Middle frontal gyrus (tissue), 1 donor: Measurements from ENCODE around the gene TNF.

Experiments
- DNase-seq: peaks from one replicate; pipeline ENCODE4 v3.0.0-alpha.2; 2015; ENCODE audit warnings: low spot score; ENCODE audit errors: extremely low spot score

The TNF gene

DNA sequence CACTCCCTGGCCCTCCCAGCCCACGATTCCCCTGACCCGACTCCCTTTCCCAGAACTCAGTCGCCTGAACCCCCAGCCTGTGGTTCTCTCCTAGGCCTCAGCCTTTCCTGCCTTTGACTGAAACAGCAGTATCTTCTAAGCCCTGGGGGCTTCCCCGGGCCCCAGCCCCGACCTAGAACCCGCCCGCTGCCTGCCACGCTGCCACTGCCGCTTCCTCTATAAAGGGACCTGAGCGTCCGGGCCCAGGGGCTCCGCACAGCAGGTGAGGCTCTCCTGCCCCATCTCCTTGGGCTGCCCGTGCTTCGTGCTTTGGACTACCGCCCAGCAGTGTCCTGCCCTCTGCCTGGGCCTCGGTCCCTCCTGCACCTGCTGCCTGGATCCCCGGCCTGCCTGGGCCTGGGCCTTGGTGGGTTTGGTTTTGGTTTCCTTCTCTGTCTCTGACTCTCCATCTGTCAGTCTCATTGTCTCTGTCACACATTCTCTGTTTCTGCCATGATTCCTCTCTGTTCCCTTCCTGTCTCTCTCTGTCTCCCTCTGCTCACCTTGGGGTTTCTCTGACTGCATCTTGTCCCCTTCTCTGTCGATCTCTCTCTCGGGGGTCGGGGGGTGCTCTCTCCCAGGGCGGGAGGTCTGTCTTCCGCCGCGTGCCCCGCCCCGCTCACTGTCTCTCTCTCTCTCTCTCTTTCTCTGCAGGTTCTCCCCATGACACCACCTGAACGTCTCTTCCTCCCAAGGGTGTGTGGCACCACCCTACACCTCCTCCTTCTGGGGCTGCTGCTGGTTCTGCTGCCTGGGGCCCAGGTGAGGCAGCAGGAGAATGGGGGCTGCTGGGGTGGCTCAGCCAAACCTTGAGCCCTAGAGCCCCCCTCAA lies 3.1 kb upstream of the TNF start, which contains the start of gene LTA:
TSS of gene LTA (plus strand) at position 249 of the 871 bp plus-strand sequence. CDS start at position 703, 454 bp downstream.
- no peak for DNase-seq

DNA sequence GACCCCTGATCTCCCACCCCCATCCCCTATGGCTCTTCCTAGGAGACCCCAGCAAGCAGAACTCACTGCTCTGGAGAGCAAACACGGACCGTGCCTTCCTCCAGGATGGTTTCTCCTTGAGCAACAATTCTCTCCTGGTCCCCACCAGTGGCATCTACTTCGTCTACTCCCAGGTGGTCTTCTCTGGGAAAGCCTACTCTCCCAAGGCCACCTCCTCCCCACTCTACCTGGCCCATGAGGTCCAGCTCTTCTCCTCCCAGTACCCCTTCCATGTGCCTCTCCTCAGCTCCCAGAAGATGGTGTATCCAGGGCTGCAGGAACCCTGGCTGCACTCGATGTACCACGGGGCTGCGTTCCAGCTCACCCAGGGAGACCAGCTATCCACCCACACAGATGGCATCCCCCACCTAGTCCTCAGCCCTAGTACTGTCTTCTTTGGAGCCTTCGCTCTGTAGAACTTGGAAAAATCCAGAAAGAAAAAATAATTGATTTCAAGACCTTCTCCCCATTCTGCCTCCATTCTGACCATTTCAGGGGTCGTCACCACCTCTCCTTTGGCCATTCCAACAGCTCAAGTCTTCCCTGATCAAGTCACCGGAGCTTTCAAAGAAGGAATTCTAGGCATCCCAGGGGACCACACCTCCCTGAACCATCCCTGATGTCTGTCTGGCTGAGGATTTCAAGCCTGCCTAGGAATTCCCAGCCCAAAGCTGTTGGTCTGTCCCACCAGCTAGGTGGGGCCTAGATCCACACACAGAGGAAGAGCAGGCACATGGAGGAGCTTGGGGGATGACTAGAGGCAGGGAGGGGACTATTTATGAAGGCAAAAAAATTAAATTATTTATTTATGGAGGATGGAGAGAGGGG lies 1.9 kb upstream of the TNF start:
- DNase-seq: no peak

DNA sequence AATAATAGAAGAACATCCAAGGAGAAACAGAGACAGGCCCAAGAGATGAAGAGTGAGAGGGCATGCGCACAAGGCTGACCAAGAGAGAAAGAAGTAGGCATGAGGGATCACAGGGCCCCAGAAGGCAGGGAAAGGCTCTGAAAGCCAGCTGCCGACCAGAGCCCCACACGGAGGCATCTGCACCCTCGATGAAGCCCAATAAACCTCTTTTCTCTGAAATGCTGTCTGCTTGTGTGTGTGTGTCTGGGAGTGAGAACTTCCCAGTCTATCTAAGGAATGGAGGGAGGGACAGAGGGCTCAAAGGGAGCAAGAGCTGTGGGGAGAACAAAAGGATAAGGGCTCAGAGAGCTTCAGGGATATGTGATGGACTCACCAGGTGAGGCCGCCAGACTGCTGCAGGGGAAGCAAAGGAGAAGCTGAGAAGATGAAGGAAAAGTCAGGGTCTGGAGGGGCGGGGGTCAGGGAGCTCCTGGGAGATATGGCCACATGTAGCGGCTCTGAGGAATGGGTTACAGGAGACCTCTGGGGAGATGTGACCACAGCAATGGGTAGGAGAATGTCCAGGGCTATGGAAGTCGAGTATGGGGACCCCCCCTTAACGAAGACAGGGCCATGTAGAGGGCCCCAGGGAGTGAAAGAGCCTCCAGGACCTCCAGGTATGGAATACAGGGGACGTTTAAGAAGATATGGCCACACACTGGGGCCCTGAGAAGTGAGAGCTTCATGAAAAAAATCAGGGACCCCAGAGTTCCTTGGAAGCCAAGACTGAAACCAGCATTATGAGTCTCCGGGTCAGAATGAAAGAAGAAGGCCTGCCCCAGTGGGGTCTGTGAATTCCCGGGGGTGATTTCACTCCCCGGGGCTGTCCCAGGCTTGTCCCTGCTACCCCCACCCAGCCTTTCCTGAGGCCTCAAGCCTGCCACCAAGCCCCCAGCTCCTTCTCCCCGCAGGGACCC lies 981 bp upstream of the TNF start:
- DNase-seq: no peak

DNA sequence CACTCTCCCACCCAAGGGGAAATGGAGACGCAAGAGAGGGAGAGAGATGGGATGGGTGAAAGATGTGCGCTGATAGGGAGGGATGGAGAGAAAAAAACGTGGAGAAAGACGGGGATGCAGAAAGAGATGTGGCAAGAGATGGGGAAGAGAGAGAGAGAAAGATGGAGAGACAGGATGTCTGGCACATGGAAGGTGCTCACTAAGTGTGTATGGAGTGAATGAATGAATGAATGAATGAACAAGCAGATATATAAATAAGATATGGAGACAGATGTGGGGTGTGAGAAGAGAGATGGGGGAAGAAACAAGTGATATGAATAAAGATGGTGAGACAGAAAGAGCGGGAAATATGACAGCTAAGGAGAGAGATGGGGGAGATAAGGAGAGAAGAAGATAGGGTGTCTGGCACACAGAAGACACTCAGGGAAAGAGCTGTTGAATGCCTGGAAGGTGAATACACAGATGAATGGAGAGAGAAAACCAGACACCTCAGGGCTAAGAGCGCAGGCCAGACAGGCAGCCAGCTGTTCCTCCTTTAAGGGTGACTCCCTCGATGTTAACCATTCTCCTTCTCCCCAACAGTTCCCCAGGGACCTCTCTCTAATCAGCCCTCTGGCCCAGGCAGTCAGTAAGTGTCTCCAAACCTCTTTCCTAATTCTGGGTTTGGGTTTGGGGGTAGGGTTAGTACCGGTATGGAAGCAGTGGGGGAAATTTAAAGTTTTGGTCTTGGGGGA lies 754 bp downstream of the TNF start:
- no peak for DNase-seq

DNA sequence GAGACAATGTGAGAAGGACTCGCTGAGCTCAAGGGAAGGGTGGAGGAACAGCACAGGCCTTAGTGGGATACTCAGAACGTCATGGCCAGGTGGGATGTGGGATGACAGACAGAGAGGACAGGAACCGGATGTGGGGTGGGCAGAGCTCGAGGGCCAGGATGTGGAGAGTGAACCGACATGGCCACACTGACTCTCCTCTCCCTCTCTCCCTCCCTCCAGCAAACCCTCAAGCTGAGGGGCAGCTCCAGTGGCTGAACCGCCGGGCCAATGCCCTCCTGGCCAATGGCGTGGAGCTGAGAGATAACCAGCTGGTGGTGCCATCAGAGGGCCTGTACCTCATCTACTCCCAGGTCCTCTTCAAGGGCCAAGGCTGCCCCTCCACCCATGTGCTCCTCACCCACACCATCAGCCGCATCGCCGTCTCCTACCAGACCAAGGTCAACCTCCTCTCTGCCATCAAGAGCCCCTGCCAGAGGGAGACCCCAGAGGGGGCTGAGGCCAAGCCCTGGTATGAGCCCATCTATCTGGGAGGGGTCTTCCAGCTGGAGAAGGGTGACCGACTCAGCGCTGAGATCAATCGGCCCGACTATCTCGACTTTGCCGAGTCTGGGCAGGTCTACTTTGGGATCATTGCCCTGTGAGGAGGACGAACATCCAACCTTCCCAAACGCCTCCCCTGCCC lies 1.7 kb downstream of the TNF start:
- no peak for DNase-seq

DNA sequence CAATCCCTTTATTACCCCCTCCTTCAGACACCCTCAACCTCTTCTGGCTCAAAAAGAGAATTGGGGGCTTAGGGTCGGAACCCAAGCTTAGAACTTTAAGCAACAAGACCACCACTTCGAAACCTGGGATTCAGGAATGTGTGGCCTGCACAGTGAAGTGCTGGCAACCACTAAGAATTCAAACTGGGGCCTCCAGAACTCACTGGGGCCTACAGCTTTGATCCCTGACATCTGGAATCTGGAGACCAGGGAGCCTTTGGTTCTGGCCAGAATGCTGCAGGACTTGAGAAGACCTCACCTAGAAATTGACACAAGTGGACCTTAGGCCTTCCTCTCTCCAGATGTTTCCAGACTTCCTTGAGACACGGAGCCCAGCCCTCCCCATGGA lies 2.2 kb downstream of the TNF start:
- DNase-seq: no peak

DNA sequence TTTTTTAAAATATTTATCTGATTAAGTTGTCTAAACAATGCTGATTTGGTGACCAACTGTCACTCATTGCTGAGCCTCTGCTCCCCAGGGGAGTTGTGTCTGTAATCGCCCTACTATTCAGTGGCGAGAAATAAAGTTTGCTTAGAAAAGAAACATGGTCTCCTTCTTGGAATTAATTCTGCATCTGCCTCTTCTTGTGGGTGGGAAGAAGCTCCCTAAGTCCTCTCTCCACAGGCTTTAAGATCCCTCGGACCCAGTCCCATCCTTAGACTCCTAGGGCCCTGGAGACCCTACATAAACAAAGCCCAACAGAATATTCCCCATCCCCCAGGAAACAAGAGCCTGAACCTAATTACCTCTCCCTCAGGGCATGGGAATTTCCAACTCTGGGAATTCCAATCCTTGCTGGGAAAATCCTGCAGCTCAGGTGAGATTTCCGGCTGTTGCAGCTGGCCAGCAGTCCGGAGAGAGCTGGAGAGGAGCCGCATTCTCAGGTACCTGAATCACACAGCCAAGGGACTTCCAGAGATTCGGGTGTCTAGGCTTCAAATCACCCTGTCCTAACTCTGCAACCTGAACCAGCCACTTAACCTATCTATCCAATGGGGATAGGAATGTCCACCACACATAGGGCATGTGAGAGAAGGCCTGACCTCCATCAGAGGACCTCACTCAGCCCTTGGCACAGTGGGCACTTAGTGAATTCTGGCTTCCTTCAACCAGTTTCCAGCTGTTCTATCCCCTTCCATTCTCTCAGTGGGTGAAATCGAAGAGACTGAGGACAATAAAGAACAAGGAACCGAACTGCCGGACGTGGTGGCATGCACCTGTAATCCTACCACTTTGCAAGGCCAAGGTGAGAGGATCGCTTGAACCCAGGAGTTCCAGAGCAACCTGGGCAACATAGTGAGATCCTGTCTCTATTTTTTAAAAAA lies 3.1 kb downstream of the TNF start:
- DNase-seq: no peak

DNA sequence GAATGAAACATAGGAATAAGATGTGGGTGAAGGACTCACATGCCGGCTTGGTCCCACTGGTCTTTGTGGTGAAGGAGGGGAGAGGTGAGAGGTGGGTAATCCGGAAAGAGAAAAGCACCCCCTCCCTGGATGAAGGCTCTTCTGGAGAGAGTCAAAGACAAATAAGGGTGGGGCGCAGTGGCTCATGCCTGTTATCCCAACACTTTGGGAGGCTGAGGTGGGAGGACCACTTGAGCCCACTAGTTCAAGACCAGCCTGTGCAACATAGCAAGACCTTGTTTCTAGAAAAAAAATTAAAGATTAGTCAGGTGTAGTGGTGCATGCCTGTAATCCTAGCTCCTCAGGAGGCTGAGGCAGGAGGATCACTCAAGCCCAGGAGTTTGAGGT lies 3.7 kb downstream of the TNF start:
- no peak for DNase-seq

DNA sequence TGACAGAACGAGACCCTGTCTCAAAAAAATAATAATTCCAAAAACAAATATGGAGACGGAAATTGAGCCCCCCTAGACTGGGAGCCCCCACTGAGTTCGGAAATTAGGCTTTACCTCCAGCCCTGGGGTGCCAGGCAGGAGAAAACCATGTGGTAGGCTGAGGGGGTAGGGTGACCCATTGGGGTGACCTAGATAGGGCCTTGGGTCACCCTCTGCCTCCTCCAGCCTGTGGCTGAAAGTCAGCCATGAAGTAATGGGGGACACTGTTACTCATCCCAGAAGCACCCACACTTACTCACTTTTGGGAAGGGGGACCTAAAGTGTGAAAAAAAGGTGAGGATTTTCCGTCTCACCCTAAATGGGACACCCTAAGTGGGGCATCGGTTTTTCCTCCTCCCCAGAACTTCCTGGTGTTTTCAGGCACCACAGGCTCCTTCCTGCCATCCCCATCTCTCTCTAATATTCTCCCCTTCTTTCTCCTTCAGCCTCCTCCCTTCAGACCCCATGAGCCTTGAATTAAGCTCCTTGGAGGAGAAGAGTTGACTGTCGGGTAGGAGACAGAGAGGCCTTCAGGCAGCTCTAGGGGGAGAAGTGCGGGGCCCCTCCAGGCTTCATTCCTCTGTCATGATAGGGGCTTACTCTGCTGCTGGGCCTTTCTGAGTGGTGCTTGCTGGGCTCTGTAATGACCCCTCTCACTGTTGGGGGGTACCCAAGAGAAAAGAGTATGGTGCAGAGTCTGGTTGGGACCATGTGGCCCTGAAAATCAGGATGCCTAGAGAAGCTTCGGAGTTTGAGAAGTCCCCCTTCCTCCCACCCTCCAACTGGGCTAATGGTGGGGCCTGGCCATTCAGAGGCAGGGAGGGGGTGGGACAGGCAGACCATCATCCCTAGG lies 4.4 kb downstream of the TNF start:
- no peak for DNase-seq

DNA sequence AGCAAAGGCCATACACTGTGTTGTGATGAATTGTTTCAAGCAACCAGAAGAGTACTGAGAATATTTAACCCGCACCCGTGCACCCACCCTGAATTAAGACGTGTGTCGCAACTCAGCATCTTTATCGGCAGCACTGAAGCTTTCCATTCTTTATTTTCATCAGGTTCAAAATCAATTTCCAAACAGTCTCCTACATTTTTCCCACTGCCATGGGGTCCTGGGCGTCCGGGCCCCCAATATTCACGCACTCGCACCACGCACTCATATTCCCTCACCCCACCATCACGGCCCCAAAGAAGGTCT lies 5.0 kb downstream of the TNF start:
- no peak for DNase-seq

DNA sequence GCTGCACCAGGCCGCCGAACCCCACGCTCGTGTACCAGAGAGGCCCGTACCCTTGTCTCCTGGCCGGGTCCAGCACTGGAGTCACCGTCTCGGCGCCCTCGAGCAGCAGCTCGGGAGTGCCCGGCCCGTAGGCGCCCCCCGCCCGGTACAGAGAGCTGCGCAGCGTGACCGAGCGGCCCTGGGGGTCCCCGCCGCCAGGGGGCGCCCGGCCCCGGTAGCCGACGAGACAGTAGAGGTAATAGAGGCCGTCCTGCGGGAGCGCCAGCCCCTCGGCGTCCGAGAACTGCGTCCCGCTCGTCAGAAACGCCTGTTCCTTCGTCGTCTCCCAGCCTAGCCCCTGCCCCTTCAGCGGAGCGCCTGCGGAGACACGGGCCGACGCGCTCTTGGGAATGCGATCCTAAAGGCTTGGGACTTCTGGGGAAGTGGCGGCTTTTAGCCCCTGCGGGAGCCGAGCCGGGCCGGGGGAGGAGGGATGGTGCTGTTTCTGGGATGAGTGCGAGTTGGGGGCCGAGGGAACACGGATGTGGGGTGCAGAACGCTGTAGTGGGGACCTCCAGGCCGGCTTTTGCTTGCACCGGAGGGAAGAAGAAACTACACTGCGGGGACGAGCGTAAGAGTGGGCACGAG lies 5.6 kb downstream of the TNF start:
- DNase-seq: peak; percentile 58

DNA sequence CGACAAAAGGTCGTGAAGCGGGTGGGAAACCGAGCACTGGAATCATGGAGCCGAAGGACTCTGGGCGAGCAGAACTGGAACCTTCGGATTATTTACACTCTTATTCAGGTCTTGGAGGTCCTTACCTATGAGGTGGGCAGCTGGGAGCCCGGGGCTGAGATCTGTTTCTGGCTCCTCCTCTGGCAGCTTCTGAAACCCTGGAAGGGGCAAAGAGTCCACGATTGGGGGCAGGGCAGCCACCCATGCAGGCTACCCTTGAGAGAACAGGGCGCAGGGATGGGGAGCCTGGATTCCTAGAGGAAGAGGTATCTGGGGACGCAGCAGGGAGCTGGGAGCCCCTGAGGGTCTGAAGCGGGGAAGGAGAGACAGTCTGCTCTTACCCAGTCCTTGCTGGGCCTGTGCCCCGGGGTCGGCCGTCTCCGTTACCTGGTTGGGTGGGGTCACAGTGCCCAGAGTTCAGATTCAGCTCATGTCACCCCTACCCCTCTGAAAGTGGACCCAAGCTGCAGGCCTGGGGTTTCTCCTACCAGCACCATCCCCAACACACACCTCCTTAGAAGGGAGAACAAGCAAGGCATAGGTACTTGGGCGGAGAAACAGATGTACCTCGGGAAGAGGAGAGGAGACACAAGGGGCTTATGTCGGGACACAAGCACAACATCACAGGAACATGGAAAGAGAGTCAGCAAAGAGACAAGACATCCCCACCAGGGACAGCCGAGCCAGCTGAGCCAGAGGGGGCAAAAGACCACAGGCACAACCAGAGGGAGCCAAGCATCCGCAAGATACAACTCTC lies 6.3 kb downstream of the TNF start:
- no peak for DNase-seq

DNA sequence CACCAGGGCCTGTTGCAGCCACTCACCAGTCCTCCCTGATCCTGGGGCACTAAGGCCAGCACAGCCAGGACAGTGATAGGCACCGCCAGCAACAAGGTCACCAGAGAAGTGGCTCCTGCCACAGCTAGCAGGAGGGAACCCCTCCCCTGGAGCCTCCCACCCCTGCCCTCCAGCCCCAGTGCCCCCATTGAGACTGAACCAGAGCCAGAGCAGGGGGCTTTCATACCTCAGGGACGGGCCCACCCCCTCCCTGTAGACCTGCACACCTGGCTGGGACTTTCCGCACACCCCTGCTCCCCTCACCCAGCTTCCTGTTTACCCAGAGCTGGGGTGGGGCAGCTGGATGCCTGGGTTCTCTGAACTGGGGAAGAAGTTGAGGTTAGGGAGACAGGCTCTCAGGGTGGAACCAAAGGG lies 6.9 kb downstream of the TNF start, which contains the start of gene LTB:
TSS of gene LTB (minus strand) at position 195 of the 414 bp plus-strand sequence. CDS start at position 188, 7 bp downstream.
- no peak for DNase-seq

DNA sequence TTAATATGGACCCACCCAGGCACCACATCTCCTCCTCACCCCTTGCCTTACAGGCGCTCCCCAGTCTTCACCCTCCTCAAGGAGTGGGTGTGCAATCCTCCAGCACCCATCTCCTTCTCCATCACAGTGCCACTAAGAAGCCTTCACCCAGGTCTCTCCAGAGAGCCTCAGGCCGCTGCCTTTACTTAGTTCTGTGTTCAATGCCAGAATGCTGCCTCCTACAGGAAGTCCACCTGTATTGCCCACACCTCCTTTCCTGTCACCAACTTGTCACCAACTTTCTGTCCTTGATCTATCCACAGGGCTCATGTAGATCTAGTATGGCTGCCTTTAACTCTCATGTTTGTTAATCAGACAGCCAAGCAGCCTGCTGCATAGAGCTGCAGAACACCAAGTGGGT lies 10.1 kb downstream of the TNF start:
- DNase-seq: no peak

DNA sequence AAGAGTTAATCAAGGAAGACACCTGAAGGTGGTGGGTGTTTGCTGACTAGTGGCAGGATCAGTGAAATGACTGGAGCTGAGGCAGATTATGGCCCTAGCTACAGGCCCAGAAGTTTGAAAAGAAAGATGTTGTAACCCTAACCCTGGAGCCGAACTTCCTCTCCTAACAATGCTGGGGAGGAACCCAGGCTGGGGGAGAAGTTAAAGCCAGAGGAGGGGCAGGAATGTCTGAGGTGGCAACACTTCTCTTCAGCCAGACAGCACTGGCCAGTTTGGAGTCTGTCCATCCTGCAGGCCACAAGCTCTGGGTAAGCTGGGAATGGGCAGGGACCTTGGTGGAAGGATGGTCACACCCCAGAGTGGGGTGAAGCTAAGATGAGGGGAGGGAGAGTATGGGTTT lies 10.6 kb downstream of the TNF start, which contains the start of gene LST1:
TSS of gene LST1 (plus strand) at position 270 of the 400 bp plus-strand sequence. CDS start 1,023 bp downstream, outside the sequence.
- no peak for DNase-seq

DNA sequence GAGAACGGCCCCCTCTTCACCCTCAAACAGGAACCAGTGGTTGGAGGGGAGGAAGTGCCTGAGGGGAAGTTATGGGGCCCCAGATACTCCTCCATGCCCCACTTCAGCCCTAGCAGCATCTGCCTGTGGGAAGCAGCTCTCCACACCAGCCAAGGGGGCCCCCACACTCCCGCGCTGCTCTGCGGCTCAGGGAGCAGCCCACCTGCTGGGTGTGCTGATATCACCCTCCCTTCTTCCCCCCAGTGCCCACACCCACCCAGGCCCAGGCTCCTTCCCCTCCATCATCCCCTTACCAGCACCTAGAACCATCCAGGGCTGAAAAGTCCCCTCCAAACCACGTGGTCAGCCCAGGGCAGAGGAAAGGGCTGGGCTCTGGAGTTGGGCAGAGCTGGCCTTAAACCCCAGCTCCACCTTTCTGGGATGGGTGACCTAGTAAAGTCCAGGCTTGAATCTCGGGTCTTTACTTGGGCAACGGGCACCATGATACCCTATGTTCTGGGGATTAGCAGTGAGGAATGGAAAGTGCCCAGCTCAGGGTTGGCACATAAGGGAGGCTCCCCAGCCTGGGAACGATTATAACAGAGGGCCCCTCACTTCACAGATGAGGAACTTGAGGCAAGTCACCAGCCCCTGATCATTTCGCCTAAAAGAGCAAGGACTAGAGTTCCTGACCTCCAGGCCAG lies 11.4 kb downstream of the TNF start:
- DNase-seq: no peak
